ENCODE measurements around the gene TMEM140.
"Not testable (repeated sequence)": the region's sequence is repeated elsewhere in the genome, so short reads cannot be mapped to it uniquely, and the experiment has no call there.

Gene TMEM140

DNA sequence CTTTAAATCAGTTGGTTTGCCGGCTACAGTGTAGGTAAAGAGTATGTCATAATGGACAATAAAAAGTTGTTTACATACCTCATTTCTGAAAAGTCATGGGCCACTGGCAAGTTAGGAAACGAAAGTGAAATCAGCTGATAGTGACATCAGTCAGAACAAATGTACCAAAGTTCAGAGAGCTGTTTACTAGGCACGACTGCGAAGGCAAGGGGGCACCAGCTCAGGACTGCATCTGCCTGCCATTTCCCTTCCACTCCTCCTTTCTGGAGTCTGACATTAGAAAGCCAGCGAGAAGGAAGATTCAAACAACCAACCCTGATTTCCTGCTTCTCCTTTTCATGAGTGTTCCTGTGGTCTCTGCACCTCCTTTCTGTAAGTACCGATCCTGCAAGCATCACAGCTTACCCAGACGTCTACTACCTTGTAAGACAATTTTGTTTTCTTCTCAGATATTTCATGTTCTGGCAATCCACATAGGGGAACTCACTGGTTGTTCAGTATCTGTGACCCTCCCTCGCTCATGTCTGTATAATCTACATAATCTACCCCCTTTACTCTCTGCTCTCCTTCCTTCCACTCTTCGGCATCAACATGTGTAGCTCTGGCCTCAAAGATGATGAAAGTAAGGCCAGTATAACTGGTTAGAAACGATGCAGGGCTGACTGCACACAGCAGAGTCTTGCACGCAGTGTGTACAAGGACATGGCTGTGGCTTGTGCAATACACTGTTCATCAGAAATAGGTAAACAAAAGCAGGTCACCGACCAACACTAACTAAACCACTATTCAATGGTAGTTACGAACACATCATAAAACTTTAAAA lies at the start of gene TMEM140:
TMEM140 (plus strand) TSS at position 174 of the 823 bp plus-strand sequence. CDS start 16,370 bp downstream, outside the sequence.
- peak; percentile 60 for DNase-seq (ENCODE audit: low spot score)

- no peak for DNase-seq (ENCODE audit: low spot score)
Observed at GRCh38 chr7:135098391-135098790, 49.5 kb upstream of the TMEM140 start.

DNA sequence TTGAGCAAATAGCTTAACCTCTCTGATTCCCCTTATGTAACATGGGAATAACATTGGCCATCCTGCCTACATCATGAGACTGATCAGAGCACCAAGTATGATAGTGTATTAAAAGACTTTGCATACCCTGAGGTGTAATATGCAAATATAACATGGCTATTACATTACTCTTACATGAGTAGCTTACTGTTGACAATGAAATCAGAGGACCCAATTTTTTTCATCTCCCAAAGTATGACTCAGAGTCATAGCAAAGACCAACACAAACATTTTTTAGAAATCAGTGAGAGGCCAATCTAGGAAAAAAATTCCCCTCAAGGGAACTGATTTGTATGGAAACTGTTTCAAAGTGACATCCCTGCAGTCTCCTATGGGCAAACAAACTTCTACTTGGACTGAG lies 47.0 kb upstream of the TMEM140 start:
- DNase-seq (ENCODE audit: low spot score), result no peak

DNA sequence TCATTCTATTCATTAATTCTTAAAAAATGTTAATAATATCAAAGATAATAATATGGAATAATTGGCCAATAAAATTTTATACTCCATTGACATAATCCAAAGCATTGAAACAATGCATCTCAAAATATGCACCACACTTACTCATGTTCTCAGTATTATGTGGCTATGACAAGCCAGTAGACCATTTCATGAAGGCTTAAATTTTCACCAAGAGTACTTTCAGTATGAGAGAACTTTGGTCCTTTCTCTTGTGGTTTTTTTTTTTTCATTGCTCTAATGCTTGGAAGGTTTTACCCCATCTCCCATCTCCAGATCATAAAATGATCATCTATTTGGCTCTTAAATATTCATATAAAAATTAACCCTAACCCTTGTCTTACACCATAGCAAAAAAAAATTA lies 45.5 kb upstream of the TMEM140 start:
- no peak for DNase-seq (ENCODE audit: low spot score)

DNA sequence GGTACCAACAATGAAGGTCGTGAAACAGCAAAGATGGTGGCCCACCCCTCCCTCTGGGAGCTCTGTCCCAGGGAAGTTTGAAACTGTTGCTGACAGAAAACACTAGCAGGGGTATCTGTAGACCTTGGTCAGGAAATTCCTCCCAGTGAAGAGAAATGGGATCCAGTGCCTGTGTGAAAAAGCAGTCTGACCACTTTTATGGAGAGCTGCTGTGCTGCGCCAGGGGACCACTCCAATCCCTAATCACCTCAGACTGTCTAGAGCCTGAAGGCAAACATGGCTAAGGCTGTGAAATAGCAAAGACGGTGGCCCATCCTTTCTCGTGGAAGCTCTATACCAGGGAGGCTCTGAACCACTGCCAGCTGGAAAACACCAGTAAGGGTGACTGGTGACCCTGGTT lies 38.3 kb upstream of the TMEM140 start:
- DNase-seq (ENCODE audit: low spot score), result no peak

DNA sequence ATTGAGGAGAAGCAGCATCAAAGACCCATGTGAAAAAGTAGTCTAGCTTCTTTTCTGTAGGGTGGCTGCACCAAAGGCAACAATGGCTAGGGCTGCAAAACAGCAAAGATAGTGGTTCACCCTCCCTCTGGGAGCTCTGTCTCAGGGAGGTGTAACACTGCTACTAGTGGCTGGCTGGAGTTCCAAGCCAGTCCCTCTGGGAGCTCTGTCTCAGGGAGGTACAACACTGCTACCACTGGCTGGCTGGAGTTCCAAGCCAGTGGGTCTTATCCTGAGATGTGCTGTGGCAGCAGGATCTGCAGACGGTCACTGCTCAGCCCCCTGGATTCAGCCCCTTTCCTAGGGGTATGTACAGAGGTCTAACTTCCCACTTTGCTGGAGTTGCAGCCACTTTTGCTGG lies 37.9 kb upstream of the TMEM140 start:
- DNase-seq (ENCODE audit: low spot score), result no peak

GRCh38 chr7:135111379-135111778 lies 36.5 kb upstream of the TMEM140 start:
- DNase-seq (ENCODE audit: low spot score), result no peak

GRCh38 chr7:135114622-135115021 lies 33.2 kb upstream of the TMEM140 start:
- no peak for DNase-seq (ENCODE audit: low spot score)

- no peak for DNase-seq (ENCODE audit: low spot score)
Observed at GRCh38 chr7:135117096-135117495, 30.8 kb upstream of the TMEM140 start.

- no peak for DNase-seq (ENCODE audit: low spot score)
Observed at GRCh38 chr7:135121868-135122267, 26.0 kb upstream of the TMEM140 start.

DNA sequence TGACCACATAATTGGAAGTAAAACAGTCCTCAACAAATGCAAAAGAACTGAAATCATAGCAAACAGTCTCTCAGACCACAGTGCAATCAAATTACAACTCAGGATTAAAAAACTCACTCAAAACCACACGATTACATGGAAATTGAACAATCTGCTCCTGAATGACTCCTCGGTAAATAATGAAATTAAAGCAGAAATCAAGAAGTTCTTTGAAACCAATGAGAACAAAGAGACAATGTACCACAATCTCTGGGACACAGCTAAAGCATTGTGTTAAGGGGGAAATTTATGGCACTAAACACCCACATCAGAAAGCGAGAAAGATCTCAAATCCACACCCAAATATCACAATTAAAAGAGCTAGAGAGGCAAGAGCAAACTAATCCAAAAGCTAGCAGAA lies 23.2 kb upstream of the TMEM140 start:
- not testable (repeated sequence) for DNase-seq (ENCODE audit: low spot score)

DNA sequence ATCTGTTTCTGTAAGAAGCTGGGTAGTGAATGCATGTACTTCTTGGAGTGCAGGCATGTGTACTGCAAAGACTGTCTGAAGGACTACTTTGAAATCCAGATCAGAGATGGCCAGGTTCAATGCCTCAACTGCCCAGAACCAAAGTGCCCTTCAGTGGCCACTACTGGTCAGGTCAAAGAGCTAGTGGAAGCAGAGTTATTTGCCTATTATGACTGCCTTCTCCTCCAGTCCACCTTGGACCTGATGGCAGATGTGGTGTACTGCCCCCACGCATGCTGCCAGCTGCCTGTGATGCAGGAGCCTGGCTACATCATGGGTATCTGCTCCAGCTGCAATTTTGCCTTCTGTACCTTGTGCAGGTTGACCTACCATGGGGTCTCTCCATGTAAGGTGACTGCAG lies 18.9 kb upstream of the TMEM140 start:
- DNase-seq (ENCODE audit: low spot score), result no peak

DNA sequence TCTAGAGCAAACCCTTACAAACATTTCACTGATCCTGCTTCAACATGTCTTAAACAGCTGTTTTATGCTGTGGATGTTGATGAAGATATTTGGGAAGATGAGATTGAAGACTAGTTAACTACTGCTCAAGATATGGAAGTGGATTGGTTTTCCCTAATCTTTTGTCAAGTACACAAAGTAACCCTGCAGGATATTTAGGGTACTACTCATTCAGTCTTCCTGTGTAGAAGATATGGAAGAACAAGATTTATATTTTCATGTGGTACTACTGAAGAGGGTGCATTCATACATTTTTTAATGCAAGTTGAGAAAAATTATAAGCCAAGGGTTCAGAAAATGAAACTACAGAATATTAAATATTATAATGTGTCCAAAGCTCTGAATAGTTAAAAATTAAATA lies 18.3 kb upstream of the TMEM140 start:
- no peak for DNase-seq (ENCODE audit: low spot score)

DNA sequence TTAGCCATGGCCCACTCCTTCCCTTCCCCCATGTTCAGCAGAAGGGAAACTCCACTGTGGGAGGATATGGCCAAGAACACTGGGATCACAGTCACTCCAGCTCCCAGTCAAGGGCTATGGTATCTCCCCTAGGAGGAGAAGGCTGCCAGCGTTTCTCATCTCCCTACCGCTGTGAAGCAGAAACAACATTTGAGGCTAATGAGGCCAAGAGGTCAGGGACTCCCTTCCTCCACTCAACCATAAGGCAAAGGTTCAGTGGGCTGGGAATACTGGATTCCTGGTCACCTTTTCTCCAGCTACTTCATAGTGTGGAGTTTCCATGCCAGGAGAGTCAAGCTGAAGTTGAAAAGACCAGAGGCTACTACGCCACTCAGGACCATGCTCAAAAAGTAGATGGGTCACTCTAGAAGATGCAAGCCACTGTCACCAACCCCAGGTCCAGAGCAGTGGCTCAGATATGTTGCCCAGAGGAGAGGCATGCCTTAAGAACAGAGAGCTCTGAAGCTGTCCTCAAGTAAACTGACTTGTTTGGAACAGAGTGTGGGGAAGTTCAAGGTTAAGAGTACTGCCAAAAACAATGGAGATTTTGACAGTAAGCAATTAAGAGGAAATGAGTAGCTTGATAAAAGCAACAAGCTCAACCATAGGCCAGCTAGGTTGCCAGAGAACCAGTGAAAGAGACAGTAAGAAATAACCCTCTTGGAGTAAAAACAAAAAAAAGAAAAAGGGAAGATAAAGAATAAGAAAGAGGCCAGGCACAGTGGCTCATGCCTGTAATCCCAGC lies 3.8 kb upstream of the TMEM140 start:
- DNase-seq (ENCODE audit: low spot score), result no peak

DNA sequence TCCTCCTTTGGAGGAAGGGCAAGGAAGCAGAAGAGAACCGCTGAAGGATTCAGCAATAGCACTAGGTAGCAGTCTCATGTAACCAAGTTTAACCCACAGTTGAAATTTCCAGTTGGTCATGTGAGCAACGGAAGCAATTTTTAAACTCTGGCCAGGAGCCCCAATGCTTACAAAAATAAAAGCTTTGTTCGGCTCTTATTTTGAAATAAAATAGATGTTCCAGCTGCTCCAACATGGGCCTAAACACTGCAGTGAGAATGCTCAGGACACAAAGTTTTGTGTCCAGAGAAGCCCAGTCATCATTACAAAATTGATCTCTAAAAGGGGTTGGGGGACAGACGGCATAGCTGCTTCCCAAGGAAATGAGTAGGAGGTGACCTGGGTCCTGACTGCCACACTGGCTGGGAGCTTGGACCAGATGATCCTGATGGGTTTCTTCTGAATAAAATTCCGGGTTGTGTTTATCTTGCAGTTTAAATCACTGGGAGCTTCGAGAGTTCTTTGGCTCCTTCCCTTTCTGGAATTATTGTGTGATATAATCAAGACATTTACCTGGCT lies 452 bp upstream of the TMEM140 start:
- peak; percentile 39 for DNase-seq (ENCODE audit: low spot score)

DNA sequence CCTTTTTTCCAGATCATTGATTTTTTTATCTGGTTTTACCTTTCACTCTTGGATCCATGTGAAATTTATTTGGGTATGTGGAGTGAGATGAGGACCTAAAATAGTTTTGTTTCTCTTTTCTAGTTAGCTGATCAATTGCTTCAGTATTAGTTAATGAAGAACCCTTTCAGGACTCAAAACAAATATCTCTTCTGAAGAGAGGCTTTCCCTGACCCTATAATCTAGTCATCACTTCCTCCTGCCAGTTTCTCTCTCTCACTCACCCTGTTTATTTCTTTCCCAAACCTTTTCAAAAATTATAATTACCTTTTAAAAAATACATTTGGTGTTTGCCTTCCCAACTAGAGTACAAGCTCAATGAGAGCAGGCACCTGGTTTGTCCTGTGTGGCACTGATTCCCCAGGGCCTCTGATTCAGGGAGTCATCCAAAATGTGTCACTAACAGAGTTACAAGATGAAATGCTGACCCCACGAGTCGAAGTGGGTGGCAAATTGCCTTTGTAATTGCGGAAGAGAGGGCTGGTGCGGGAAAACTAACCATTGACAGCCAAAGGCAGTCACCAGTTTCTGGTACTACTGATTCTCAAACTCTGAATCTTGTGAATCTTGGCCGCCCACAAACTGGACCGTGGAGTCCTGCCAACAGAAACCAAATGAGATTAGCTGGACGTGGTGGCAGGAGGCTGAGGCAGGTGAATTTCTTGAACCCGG lies 2.4 kb downstream of the TMEM140 start:
- DNase-seq (ENCODE audit: low spot score), result no peak

GRCh38 chr7:135151132-135151531 lies 3.3 kb downstream of the TMEM140 start:
- DNase-seq (ENCODE audit: low spot score), result no peak

GRCh38 chr7:135151533-135151932 lies 3.7 kb downstream of the TMEM140 start:
- no peak for DNase-seq (ENCODE audit: low spot score)

GRCh38 chr7:135152442-135152841 lies 4.6 kb downstream of the TMEM140 start:
- no peak for DNase-seq (ENCODE audit: low spot score)

- no peak for DNase-seq (ENCODE audit: low spot score)
Observed at GRCh38 chr7:135154734-135155133, 6.9 kb downstream of the TMEM140 start.

GRCh38 chr7:135156290-135156689 lies 8.4 kb downstream of the TMEM140 start:
- no peak for DNase-seq (ENCODE audit: low spot score)

DNA sequence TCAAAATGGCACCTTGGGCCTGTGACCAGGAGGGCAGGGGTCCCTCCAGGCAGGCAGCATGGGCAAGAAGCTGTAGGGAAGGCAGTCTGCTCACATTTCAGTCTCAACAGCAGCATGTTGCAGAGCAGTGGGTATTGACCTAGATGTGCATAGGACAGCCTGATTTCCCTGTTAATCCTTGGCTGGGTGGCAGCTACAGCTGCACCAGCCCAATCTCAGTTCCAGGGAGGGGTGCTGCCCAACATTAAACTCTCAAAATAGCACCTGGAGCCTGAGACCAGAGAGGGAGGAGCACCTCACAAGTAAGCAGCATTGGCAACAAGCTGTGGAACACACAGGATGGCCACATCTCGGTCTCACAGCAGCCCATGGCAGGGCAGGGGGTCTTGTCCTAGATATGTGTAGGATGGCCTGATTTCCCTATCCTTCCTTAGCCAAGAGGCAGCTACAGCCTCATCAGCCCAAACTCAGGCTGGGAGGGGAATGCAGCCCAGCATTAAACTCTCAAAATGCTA lies 10.3 kb downstream of the TMEM140 start:
- DNase-seq (ENCODE audit: low spot score), result no peak
